Activated gamma-delta T cell treated with Interleukin-2 at 50 U/mL for 16 hours (primary cell): ENCODE data around the gene OR51V1.
"Not testable (repeated sequence)": the region's sequence is repeated elsewhere in the genome, so short reads cannot be mapped to it uniquely, and the experiment has no call there.

ENCODE experiments used
- DNase-seq: peaks from one replicate; pipeline ENCODE4 v3.0.0-alpha.2; 2020

OR51V1 gene

DNA sequence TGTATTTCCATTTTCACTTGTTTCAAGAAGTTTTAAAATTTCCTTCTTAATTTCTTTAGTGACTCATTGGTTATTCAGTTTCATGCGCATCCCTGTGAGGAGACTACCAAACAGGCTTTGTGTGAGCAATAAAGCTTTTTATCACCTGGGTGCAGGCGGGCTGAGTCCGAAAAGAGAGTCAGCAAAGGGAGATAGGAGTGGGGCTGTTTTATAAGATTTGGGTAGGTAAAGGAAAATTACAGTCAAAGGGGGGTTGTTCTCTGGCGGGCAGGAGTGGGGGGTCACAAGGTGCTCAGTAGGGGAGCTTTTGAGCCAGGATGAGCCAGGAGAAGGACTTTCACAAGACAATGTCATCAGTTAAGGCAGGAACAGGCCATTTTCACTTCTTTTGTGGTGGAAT lies 40.3 kb downstream of the OR51V1 start:
- not testable (repeated sequence) for DNase-seq

DNA sequence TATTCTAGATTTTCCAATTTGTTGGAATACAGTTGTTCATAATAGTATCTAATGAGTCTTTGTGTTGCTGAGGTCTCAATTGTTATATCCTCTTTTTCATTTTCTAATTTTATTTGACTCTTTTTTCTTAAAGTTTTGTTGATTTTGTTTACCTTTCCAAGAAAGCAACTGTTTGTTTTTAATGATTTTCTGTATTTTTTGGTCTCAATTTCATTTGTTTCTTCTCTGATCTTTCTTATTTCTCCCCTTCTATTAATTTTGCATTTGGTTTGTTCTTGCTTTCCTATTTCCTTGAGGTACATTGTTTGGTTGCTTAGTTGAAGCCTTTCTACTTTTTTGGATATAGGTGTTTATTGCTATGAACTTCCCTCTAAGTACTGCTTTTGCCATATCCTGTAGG lies 40.7 kb downstream of the OR51V1 start:
- DNase-seq: no peak

DNA sequence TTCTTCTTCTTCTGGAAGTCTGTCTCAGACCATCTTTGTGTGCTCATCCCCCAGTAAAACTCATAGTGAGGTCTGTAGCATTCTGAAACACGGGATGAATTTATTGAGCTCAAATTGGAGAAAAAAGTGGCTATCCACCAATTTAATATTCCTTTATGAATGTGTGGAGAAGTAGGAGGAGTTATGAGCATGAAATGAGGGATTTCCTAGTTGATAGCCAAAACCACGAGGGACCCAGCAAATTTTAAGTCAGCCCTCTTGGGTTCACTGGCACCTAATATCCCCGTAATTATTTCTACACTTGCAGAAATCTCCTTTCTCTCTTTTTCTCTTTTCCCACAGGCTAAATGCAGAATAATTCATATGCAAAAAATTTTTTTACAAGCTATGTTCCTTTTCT lies 45.8 kb downstream of the OR51V1 start, which contains the start of gene OR52A1:
Gene OR52A1 (minus strand): TSS at position 101 of the 400 bp plus-strand sequence. CDS start 2,388 bp downstream, outside the sequence.
- DNase-seq: no peak

DNA sequence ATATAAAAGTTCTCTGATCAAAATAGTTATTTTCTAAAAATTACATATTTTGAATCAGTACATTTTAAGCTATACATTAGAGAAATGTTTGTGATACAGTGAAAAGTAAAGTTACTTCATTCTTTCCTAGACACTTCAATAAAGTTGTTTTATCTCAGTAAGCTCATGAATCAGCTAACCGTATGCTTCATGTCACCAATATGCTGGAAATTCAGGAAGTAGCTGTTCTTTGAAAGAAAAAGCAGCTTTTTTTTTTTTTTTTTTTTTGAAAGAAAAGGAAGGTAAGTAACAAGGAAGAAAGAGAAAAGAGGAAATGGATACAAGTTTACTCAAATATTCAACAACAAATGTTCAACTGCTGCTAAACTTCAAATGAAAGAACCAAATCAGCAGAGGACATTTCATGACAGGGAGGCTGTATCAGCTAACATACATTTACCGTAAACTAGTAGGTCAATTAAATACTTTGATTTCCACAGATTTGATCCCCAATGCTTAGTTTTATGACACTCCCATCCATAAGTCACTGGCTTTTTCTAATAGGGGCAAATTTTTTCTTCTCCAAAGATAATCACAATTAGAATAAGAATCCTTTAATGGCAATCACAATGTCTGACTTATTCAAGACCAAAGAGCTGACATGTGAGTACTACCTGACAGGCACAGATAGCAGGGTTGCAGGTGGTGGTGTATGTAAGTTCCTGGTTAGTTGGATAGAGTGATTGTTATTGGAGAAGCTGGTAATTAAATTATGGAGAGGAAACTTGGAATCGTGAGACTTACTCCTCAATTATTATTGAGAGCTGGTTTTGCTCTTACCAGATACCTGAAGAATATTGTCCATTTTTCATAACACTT lies 46.7 kb downstream of the OR51V1 start:
- no peak for DNase-seq

DNA sequence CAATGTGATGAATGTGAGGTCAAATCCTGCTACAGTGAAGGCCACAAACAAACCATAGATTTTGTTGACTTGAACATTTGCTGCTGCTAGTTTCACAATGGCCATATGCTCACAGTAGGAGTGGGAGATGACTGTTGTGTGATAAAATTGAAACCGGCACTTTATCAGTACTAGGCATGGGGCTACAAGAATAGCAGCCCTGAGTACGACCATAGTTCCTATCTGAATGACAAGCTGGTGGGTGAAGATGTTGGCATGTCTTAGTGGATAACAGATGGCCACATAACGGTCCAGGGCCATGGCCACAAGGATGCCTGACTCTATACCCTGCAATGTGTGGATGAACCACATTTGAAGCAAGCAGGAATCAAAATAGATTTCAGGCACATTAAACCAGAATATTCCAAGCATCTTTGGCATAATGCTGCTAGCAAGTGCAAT lies 48.7 kb downstream of the OR51V1 start:
- DNase-seq: no peak
